H1 (cell line): ENCODE data around the gene ZSWIM9. TPM values are rescaled to one million over a fixed set of nuclear protein-coding genes. Genes with fewer than 3 reads are reported as not detected.

ENCODE experiments used
- ASH2L ChIP-seq: fragments of 200-600, 300-600 bp; sonication (generic); IDR thresholded peaks from one replicate; pipeline ENCODE4 v1.7.1; 2017; ENCODE audit warnings: low read length
- BRCA1 ChIP-seq: IDR thresholded peaks from 2 replicates; pipeline ENCODE4 v1.6.1; 2012; ENCODE audit warnings: low read depth, low read length, improper control_type of control experiment
- CTBP2 ChIP-seq: IDR thresholded peaks from 2 replicates; pipeline ENCODE4 v1.7.0; 2011; ENCODE audit warnings: borderline replicate concordance, mild to moderate bottlenecking, moderate library complexity, mixed read lengths, low read length; ENCODE audit not compliant: insufficient read depth, insufficient read length
- EGR1 ChIP-seq: IDR thresholded peaks from 2 replicates; pipeline ENCODE4 v1.6.1; 2011; ENCODE audit warnings: low read depth, low read length, borderline replicate concordance
- HDAC2 ChIP-seq, 2 experiments: fragments of 300-600 bp in 1 of 2; sonication (generic) in 1 of 2; IDR thresholded peaks; 2 replicates each; pipeline ENCODE4 v1.6.1; 2011 to 2012; ENCODE audit warnings: low read depth in 2 of 2, low read length in 2 of 2, mild to moderate bottlenecking in 2 of 2, moderate library complexity in 2 of 2, borderline replicate concordance in 1 of 2, inconsistent platforms in 1 of 2
- KDM4A ChIP-seq: IDR thresholded peaks from one replicate; pipeline ENCODE4 v1.7.1; 2012; ENCODE audit warnings: low read depth, mild to moderate bottlenecking, moderate library complexity, low read length, inconsistent platforms; ENCODE audit not compliant: severe bottlenecking
- MAFK ChIP-seq: IDR thresholded peaks from 2 replicates; pipeline ENCODE4 v1.6.1; 2012; ENCODE audit warnings: low read depth, mild to moderate bottlenecking, improper control_type of control experiment, low read length
- MAX ChIP-seq: IDR thresholded peaks from 2 replicates; pipeline ENCODE4 v1.6.1; 2012; ENCODE audit warnings: inconsistent platforms
- PHF8 ChIP-seq: fragments of 200-600 bp; sonication (generic); conservative IDR thresholded peaks from 2 replicates; pipeline ENCODE4 v1.7.1; 2012; ENCODE audit warnings: low read depth, mild to moderate bottlenecking, inconsistent platforms, low read length, moderate library complexity
- POLR2A ChIP-seq, 2 experiments: IDR thresholded peaks; 1 replicate in 1 of 2; 2 replicates in 1 of 2; pipeline ENCODE4 v1.6.1; 2011; ENCODE audit warnings: low read depth in 2 of 2, low read length in 2 of 2, mild to moderate bottlenecking in 2 of 2; ENCODE audit errors: control extremely low read depth in 1 of 2
- POLR2AphosphoS5 ChIP-seq: IDR thresholded peaks from 2 replicates; pipeline ENCODE4 v1.6.1; 2011; ENCODE audit warnings: low read depth, low read length
- POU5F1 ChIP-seq: IDR thresholded peaks from 2 replicates; pipeline ENCODE4 v1.6.1; 2011; ENCODE audit warnings: low read depth, mild to moderate bottlenecking, low read length, moderate library complexity
- RBBP5 ChIP-seq: IDR thresholded peaks from 2 replicates; pipeline ENCODE4 v1.7.1; 2012; ENCODE audit warnings: low read depth, mild to moderate bottlenecking, inconsistent platforms, low read length, moderate library complexity, borderline replicate concordance
- SIN3A ChIP-seq, 2 experiments: IDR thresholded peaks in 1 of 2; conservative IDR thresholded peaks in 1 of 2; 2 replicates each; pipeline ENCODE4 v1.6.1; 2011 to 2012; ENCODE audit warnings: low read length in 2 of 2, improper control_type of control experiment in 1 of 2, low read depth in 1 of 2, mild to moderate bottlenecking in 1 of 2
- SP1 ChIP-seq: IDR thresholded peaks from 2 replicates; pipeline ENCODE4 v1.6.1; 2011; ENCODE audit warnings: low read depth, low read length
- TAF1 ChIP-seq: IDR thresholded peaks from 2 replicates; pipeline ENCODE4 v1.6.1; 2011; ENCODE audit warnings: mild to moderate bottlenecking, low read depth, low read length
- TAF7 ChIP-seq: optimal IDR thresholded peaks from 2 replicates; pipeline ENCODE3; 2011; ENCODE audit warnings: low read depth, mild to moderate bottlenecking, inconsistent platforms, low read length, moderate library complexity, borderline replicate concordance
- TBP ChIP-seq: IDR thresholded peaks from 2 replicates; pipeline ENCODE4 v1.6.1; 2011; ENCODE audit warnings: low read depth, low read length, improper control_type of control experiment
- USF2 ChIP-seq: IDR thresholded peaks from 2 replicates; pipeline ENCODE4 v1.6.1; 2011; ENCODE audit warnings: low read length, improper control_type of control experiment
- ZNF274 ChIP-seq: IDR thresholded peaks from 2 replicates; pipeline ENCODE4 v1.7.0; 2012; ENCODE audit warnings: low read length, borderline replicate concordance; ENCODE audit errors: extremely low read depth
- polyA plus RNA-seq, 7 experiments: library from polyadenylated mRNA; depleted of rRNA in 3 of 7; stranded (reverse) in 5 of 7; unstranded in 2 of 7; fragments of >200 nt in 5 of 7; fragments of 200-250 nt in 2 of 7; gene quantifications; 1 replicate in 5 of 7; 2 replicates in 1 of 7; 4 replicates in 1 of 7; pipeline versions ENCODE4 v1.2.1 to v1.2.3, GENCODE V29; 2011 to 2013; ENCODE audit warnings: missing spikeins in 2 of 7, mixed read lengths in 2 of 7
- total RNA-seq: library from RNA; stranded (reverse); fragmentation: NEBNext Ultra II Directional; extraction: Animal tissue kit (Norgen Biotek cat#: 25700); gene quantifications from 2 replicates; pipeline ENCODE4 v1.2.1, GENCODE V29; 2021
- TF ChIP-seq, protein P1 (sequence below): IDR thresholded peaks from 2 replicates; pipeline ENCODE4 v1.6.1; 2012; ENCODE audit warnings: inconsistent platforms

ZSWIM9 gene
- total and polyA plus RNA-seq, 2 of the 8 experiments (the other 6 are each of a cell fraction or from before 2014, with no cell fraction given), result 1.5 to 10.4 TPM

DNA sequence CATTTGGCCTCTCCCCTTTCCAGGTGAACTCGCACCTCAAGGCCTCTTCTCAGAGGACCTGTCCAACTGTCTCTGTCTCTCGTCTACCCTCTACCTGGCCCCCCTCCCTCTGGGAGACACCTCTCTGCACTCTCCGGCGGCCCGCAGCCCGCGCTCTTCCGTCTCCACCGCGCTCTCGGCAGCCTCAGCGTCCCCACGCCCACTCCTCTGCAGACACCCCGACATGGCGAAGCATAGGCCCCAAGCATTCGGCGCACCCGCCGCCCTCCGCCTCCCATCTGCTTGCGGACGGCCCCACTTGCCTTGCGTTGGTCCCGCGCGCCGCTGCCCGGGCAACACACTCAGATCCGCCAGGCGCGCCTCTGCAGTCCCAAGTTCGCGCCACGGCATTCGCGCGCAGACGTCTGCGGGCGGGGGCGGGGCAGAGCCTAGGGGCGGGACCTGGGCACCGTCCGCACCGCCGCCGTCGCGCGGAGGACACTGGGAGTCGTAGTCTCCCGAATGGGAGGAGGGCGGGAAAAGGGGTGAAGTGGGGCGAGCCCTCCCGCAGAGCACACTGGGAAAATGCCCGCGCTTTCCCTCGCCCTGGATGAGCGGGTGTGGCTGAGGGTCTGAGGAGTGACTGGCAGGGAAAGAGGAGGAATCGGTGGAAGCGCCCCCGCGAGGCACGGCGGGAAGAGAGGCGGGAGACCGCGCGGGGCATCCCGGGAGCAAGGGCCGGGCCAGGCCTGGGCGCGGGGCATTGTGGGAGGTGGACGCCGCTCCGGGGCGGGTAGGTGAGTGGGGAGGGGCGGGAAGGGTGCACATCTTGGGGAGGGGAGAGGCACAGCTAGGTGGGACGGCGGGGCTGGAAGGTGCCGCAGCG, at the start of gene ZSWIM9, which contains the start of gene LIG1 (continued):
- TF ChIP-seq SIN3A (conservative IDR thresholded peaks at IDR 0.05 in 1 of 2, IDR thresholded peaks at IDR 0.05 in 1 of 2; ENCODE audit: low read depth in 1 of 2, low read length in 2 of 2) (peak in 1 of 2 experiments; percentile 63; a peak in 1 of 4 replicates), POLR2A (IDR thresholded peaks at IDR 0.05; ENCODE audit: control extremely low read depth in 1 of 2, low read depth in 2 of 2, low read length in 2 of 2) (no peak; a peak in 1 of 3 replicates), EGR1 (peak; percentile 15; the same call in 1 of the 2 replicates), ZNF274 (no peak), POU5F1 (no peak), ASH2L (peak; percentile 82), TAF7 (no peak), KDM4A (peak; percentile 67), CTBP2 (no peak), POLR2AphosphoS5 (0 out of 2 replicates have a peak, but pooled peaks have one; percentile 36), SP1 (peak; percentile 28; the same call in 1 of the 2 replicates), RBBP5 (0 out of 2 replicates have a peak, but pooled peaks have one; percentile 18), MAX (peak; percentile 55; the same call in 1 of the 2 replicates), MAFK (no peak), PHF8 (peak; percentile 82), HDAC2 (IDR thresholded peaks at IDR 0.05; ENCODE audit: borderline replicate concordance in 1 of 2, low read depth in 2 of 2, low read length in 2 of 2) (peak in 1 of 2 experiments; percentile 54; a peak in 2 of 4 replicates), BRCA1 (no peak), USF2 (no peak), TBP (peak; percentile 10; the same call in 1 of the 2 replicates), TAF1 (peak; percentile 60)
- TF ChIP-seq, protein P1, sequence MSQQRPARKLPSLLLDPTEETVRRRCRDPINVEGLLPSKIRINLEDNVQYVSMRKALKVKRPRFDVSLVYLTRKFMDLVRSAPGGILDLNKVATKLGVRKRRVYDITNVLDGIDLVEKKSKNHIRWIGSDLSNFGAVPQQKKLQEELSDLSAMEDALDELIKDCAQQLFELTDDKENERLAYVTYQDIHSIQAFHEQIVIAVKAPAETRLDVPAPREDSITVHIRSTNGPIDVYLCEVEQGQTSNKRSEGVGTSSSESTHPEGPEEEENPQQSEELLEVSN, result peak; percentile 61; the same call in 1 of the 2 replicates
